GM23248 (cell line): ENCODE data around the gene AADACL4. TPM values are rescaled to one million over a fixed set of nuclear protein-coding genes. Genes with fewer than 3 reads are reported as not detected.
"Not testable (repeated sequence)": the region's sequence is repeated elsewhere in the genome, so short reads cannot be mapped to it uniquely, and the experiment has no call there.

Experiments
- DNase-seq: peaks from one replicate; pipeline ENCODE4 v3.0.0-alpha.2; 2015
- H2AFZ ChIP-seq: fragments of 200-600 bp; sonication (generic); 2 replicates; pipeline ENCODE4 v1.6.1; 2016; ENCODE audit warnings: antibody characterized with exemption
- H3F3A ChIP-seq: fragments of 200-600 bp; sonication (generic); 2 replicates; pipeline ENCODE4 v1.6.1; 2016; ENCODE audit warnings: mild to moderate bottlenecking, antibody characterized with exemption, mixed run types; ENCODE audit not compliant: insufficient read depth
- H3K27ac ChIP-seq: fragments of 200-600 bp; sonication (generic); 2 replicates; pipeline ENCODE4 v1.5.1; 2016; ENCODE audit warnings: mild to moderate bottlenecking
- H3K27me3 ChIP-seq: fragments of 200-600 bp; sonication (generic); replicated peaks from 2 replicates; pipeline ENCODE4 v1.6.1; 2016; ENCODE audit warnings: mild to moderate bottlenecking; ENCODE audit not compliant: insufficient read depth
- H3K36me3 ChIP-seq: fragments of 200-600 bp; sonication (generic); 2 replicates; pipeline ENCODE4 v1.6.1; 2016; ENCODE audit warnings: low read depth, mild to moderate bottlenecking
- H3K4me1 ChIP-seq: fragments of 200-600 bp; sonication (generic); 2 replicates; pipeline ENCODE4 v1.6.1; 2016; ENCODE audit warnings: mild to moderate bottlenecking; ENCODE audit not compliant: insufficient read depth
- H3K4me2 ChIP-seq: fragments of 200-600 bp; sonication (generic); one replicate; pipeline ENCODE4 v1.6.1; 2016; ENCODE audit warnings: mild to moderate bottlenecking; ENCODE audit not compliant: unreplicated experiment
- H3K4me3 ChIP-seq: fragments of 200-600 bp; sonication (generic); 2 replicates; pipeline ENCODE4 v1.5.1; 2016; ENCODE audit warnings: mild to moderate bottlenecking
- H3K79me2 ChIP-seq: fragments of 200-600 bp; sonication (generic); 2 replicates; pipeline ENCODE4 v1.6.1; 2016; ENCODE audit warnings: mild to moderate bottlenecking; ENCODE audit not compliant: insufficient read depth
- H3K9ac ChIP-seq: fragments of 200-600 bp; sonication (generic); 2 replicates; pipeline ENCODE4 v1.6.1; 2016; ENCODE audit warnings: mild to moderate bottlenecking
- H3K9me2 ChIP-seq: fragments of 200-600 bp; sonication (generic); 2 replicates; pipeline ENCODE4 v1.6.1; 2016; ENCODE audit warnings: mixed run types, mild to moderate bottlenecking, moderate library complexity; ENCODE audit not compliant: insufficient read depth
- H3K9me3 ChIP-seq: fragments of 200-600 bp; sonication (generic); one replicate; pipeline ENCODE4 v1.6.1; 2017; ENCODE audit warnings: low read depth
- H4K20me1 ChIP-seq: fragments of 200-600 bp; sonication (generic); 2 replicates; pipeline ENCODE4 v1.6.0; 2016; ENCODE audit not compliant: insufficient read depth
- EZH2 ChIP-seq: fragments of 200-600 bp; sonication (generic); IDR thresholded peaks from 2 replicates; pipeline ENCODE4 v1.6.1; 2018; ENCODE audit warnings: antibody characterized with exemption, mild to moderate bottlenecking; ENCODE audit not compliant: insufficient read depth, poor library complexity, severe bottlenecking
- EZH2phosphoT487 ChIP-seq: fragments of 200-600 bp; sonication (generic); IDR thresholded peaks from 2 replicates; pipeline ENCODE4 v1.6.1; 2018; ENCODE audit warnings: antibody characterized with exemption, moderate library complexity, mild to moderate bottlenecking, low read depth; ENCODE audit not compliant: insufficient read depth
- WGBS, 2 experiments: methylation state at CpG; one replicate each; pipeline ENCODE4 v1.1.6; 2015 to 2017; ENCODE audit warnings: low lambda C conversion rate in 2 of 2, low coverage in 1 of 2; ENCODE audit errors: missing lambda C conversion rate in 2 of 2; 5-methylcytosine and 5-hydroxymethylcytosine counted together
- in situ Hi-C: fragments of 300-500 bp; cut with MboI; formaldehyde crosslinking; loops from 2 replicates; pipeline ENCODE4 v1.15.0; 2020
- polyA plus RNA-seq: library from polyadenylated mRNA; unstranded; fragments of >200 nt; fragmentation: Nextera tagmentation; extraction: Ambion mirVana; gene quantifications from 2 replicates; pipeline ENCODE4 v1.2.1, GENCODE V29; 2016
- total RNA-seq: library from RNA; depleted of rRNA; stranded (reverse); fragments of >200 nt; shearing (Covaris generic); gene quantifications from 2 replicates; pipeline ENCODE4 v1.2.3, GENCODE V29; 2014

The AADACL4 gene
- total and polyA plus RNA-seq, 2 experiments from 2014 or later: not detected

- Histone ChIP-seq H3K4me2 (no peak overlapping the region), H3K4me1 (no peaks in the 10 kb centered on the region; the same call in 1 of the 2 replicates), H3K9ac (no peak overlapping the region), H3K79me2 (no peaks in the 10 kb centered on the region), H4K20me1 (no peaks in the 10 kb centered on the region), H3K9me2 (no peaks in the 10 kb centered on the region), H3K9me3 (no peaks in the 10 kb centered on the region), H3K27me3 (no peaks in the 10 kb centered on the region), H3K36me3 (no peaks in the 10 kb centered on the region), H3K27ac (no peak overlapping the region), H3K4me3 (no peak overlapping the region), H2AFZ (no peak overlapping the region), H3F3A (no peaks in the 10 kb centered on the region)
- in situ Hi-C loops: no loop called here
- DNase-seq: no peak
- TF ChIP-seq EZH2 (no peak), EZH2phosphoT487 (no peak)
- 76 to 82% methylated on average over 8 of the region's 8 CpGs for WGBS, 2 experiments
These were observed 10.8 kb downstream of the AADACL4 start for GRCh38 chr1:12654657-12655056.

DNA sequence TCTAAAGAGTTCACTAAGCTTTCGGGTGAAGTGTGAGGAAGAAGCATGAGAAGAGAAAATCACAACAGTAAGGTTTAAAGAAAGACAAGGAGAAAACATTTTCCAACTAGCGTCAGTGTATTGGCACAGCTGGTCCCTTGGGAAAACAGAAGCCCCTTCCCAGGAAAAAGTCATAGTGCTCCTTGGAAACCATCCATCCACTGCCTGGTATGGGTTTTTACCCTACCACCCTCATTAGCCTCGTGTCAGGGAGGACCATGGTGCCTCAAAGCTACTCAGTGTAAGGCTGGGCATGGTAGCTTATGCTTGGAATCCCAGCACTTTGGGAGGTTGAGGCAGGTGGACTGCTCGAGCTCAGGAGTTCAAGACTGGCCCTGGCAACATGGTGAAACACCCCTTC is 12.7 kb downstream of the AADACL4 start:
- Histone ChIP-seq H3K4me2 (no peak overlapping the region), H3K27ac (no peak overlapping the region), H2AFZ (no peak overlapping the region), H3K9me2 (no peaks in the 10 kb centered on the region), H3K9me3 (no peaks in the 10 kb centered on the region), H3K36me3 (no peaks in the 10 kb centered on the region), H3K4me1 (no peaks in the 10 kb centered on the region), H3K4me3 (no peak overlapping the region), H3K9ac (no peak overlapping the region), H3K27me3 (no peaks in the 10 kb centered on the region), H3F3A (no peaks in the 10 kb centered on the region), H3K79me2 (no peaks in the 10 kb centered on the region), H4K20me1 (no peaks in the 10 kb centered on the region)
- no peak for TF ChIP-seq EZH2phosphoT487
- TF ChIP-seq EZH2: no peak
- DNase-seq: no peak
- in situ Hi-C loops: no loop called here
- WGBS, 2 experiments: 69 to 75% methylated on average over 4 of the region's 4 CpGs

DNA sequence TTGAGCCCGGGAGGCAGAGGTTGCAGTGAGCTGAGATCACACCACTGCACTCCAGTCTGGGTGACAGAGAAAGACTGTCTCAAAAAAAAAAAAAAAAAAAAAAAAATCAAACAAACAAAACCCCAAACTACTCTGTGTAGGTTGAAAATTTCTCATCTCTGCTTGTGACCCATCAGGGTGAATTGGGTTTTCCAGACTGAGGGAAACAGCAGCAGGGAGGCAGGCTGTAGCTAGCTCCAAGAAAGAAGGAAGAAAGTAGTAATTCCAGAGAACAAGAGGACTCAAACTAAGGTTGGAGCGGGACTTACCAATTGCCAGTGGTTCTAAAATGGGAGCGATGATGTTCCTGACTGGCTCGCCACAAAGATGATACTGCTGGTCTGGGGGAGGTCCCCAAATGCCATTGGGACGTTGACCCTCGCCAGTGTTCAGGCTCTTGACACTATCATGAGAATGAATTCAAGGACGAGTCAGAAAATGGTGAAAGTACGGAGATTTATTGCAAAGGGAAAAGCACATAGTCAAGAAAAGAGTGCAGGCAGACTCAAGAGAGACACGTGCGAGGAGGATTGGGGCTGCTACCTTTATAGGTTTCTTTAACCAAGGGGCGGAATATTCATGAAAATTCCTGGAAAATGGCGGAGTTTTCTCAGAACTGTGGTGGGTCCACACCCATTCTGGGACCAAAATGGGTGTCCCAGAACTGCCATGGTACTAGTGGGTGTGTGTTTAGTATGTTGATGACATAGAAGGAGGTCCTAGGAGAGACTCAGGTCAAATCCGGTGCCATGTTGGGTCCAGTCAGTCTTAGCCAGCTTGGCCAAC is 13.4 kb downstream of the AADACL4 start:
- H3K79me2 ChIP-seq: no peaks in the 10 kb centered on the region
- H3K9ac ChIP-seq: no peak overlapping the region
- no peaks in the 10 kb centered on the region for H3K27me3 ChIP-seq
- DNase-seq: no peak
- H3K9me2 ChIP-seq: no peaks in the 10 kb centered on the region
- H2AFZ ChIP-seq: no peak overlapping the region
- H3F3A ChIP-seq: no peaks in the 10 kb centered on the region
- no peaks in the 10 kb centered on the region for H3K36me3 ChIP-seq
- H3K4me1 ChIP-seq: no peaks in the 10 kb centered on the region
- H3K9me3 ChIP-seq: no peaks in the 10 kb centered on the region
- TF ChIP-seq EZH2phosphoT487 (no peak), EZH2 (no peak)
- no peak overlapping the region for H3K4me3 ChIP-seq
- H3K4me2 ChIP-seq: no peak overlapping the region
- in situ Hi-C loops: no loop called here
- no peak overlapping the region for H3K27ac ChIP-seq
- WGBS, 2 experiments: 93 to 96% methylated on average over 13 of the region's 13 CpGs
- no peaks in the 10 kb centered on the region for H4K20me1 ChIP-seq

- in situ Hi-C loops, H3K79me2 ChIP-seq, H3K9me3 ChIP-seq, H3K4me2 ChIP-seq, H3K36me3 ChIP-seq, H3K4me1 ChIP-seq, H2AFZ ChIP-seq, H3K9ac ChIP-seq, H4K20me1 ChIP-seq, H3K27me3 ChIP-seq, H3K27ac ChIP-seq, H3F3A ChIP-seq, H3K9me2 ChIP-seq, H3K4me3 ChIP-seq, DNase-seq: not testable (repeated sequence)
- 84 to 88% methylated on average over 9 of the region's 9 CpGs for WGBS, 2 experiments
These were observed 14.1 kb downstream of the AADACL4 start for GRCh38 chr1:12657885-12658512.
